Right lobe of liver (tissue), 4 donors: ENCODE measurements around the gene SEMA6B.

Experiments used
- POLR2A ChIP-seq: fragments of 450-650 bp; IDR thresholded peaks from one replicate; pipeline ENCODE4 v1.6.1; 2017; ENCODE audit warnings: antibody characterized with exemption, mild to moderate bottlenecking
- TF ChIP-seq, protein P1 (sequence below), 4 donors: fragments of 200-600 bp in 3 of 4; fragments of 450-650 bp in 1 of 4; IDR thresholded peaks; one replicate each; pipeline versions ENCODE4 v1.5.1 to v1.8.0; 2016 to 2022; ENCODE audit warnings: antibody characterized with exemption in 4 of 4, mild to moderate bottlenecking in 2 of 4
- donor health status: DM: no; HTN: no; CAD: no.
- donor health status: DM: no; HTN: no; CAD: no.
- donor health status: DM: no; HTN: yes; CAD: no.

GRCh38 chr19:4521170-4521887, 38.2 kb downstream of the SEMA6B start:
- TF ChIP-seq, protein P1, sequence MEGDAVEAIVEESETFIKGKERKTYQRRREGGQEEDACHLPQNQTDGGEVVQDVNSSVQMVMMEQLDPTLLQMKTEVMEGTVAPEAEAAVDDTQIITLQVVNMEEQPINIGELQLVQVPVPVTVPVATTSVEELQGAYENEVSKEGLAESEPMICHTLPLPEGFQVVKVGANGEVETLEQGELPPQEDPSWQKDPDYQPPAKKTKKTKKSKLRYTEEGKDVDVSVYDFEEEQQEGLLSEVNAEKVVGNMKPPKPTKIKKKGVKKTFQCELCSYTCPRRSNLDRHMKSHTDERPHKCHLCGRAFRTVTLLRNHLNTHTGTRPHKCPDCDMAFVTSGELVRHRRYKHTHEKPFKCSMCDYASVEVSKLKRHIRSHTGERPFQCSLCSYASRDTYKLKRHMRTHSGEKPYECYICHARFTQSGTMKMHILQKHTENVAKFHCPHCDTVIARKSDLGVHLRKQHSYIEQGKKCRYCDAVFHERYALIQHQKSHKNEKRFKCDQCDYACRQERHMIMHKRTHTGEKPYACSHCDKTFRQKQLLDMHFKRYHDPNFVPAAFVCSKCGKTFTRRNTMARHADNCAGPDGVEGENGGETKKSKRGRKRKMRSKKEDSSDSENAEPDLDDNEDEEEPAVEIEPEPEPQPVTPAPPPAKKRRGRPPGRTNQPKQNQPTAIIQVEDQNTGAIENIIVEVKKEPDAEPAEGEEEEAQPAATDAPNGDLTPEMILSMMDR (IDR thresholded peaks at IDR 0.05): no peak
- no peak for TF ChIP-seq POLR2A
